CD4-positive, alpha-beta T cell (primary cell): ENCODE results near the gene ASXL2. TPM values are rescaled to one million over a fixed set of nuclear protein-coding genes. Genes with fewer than 3 reads are reported as not detected.

Source experiments
- ATAC-seq: fragments of 200-7000 bp; cut with Tn5 transposase; one replicate; pipeline ENCODE4 v1.10.0; 2022; ENCODE audit warnings: mild to moderate bottlenecking; ENCODE audit not compliant: poor library complexity
- CTCF ChIA-PET: fragments of 350-600 bp; sonication (Branson Sonifier 250); formaldehyde crosslinking; loops from one replicate; lab custom pipeline; 2021; ENCODE audit warnings: antibody characterized with exemption, inconsistent platforms; lab: Charles Lee
- POLR2A ChIA-PET: fragments of 350-600 bp; sonication (Branson Sonifier 250); formaldehyde crosslinking; loops from one replicate; lab custom pipeline; 2021; ENCODE audit warnings: antibody characterized with exemption, inconsistent platforms; lab: Charles Lee
- DNase-seq, 14 experiments: peaks; one replicate each; pipeline ENCODE4 v3.0.0-alpha.2; 2013 to 2020; ENCODE audit warnings: mixed read lengths in 2 of 14
- H3K27ac ChIP-seq, 2 donors: one replicate each; pipeline versions ENCODE4 v1.5.1 to v1.7.0; 2013; ENCODE audit warnings: low read length in 2 of 2, low read depth in 1 of 2, mild to moderate bottlenecking in 1 of 2
- H3K27me3 ChIP-seq, 2 experiments: 1 replicate in 1 of 2; 2 replicates in 1 of 2; pipeline versions ENCODE4 v1.6.1 to v1.7.0; 2013; ENCODE audit warnings: low read length in 2 of 2, control low read depth in 1 of 2, mild to moderate bottlenecking in 1 of 2, moderate library complexity in 1 of 2; ENCODE audit not compliant: insufficient read depth in 2 of 2, control insufficient read depth in 1 of 2
- H3K36me3 ChIP-seq: one replicate; pipeline ENCODE4 v1.6.1; 2013; ENCODE audit warnings: low read length, control low read depth; ENCODE audit not compliant: insufficient read depth
- H3K4me1 ChIP-seq: one replicate; pipeline ENCODE4 v1.6.1; 2013; ENCODE audit warnings: low read length, control low read depth; ENCODE audit not compliant: insufficient read depth
- H3K4me3 ChIP-seq: one replicate; pipeline ENCODE4 v1.5.1; 2013; ENCODE audit warnings: mild to moderate bottlenecking, low read length, moderate library complexity
- H3K9me3 ChIP-seq, 2 experiments: 1 replicate in 1 of 2; 2 replicates in 1 of 2; pipeline versions ENCODE4 v1.6.1 to v1.7.0; 2013; ENCODE audit warnings: low read length in 2 of 2, mild to moderate bottlenecking in 2 of 2, control low read depth in 1 of 2, moderate library complexity in 1 of 2; ENCODE audit not compliant: control insufficient read depth in 1 of 2, insufficient read depth in 1 of 2
- H3K27ac Mint-ChIP-seq: one replicate; pipeline ENCODE4 v1.8.0; 2020; ENCODE audit warnings: mixed read lengths
- H3K27me3 Mint-ChIP-seq: one replicate; pipeline ENCODE4 v1.8.0; 2021; ENCODE audit warnings: mixed read lengths
- H3K36me3 Mint-ChIP-seq: one replicate; pipeline ENCODE4 v1.8.0; 2021; ENCODE audit warnings: low read depth, mixed read lengths
- H3K4me1 Mint-ChIP-seq: one replicate; pipeline ENCODE4 v1.8.0; 2021; ENCODE audit warnings: low read depth, mixed read lengths
- H3K4me3 Mint-ChIP-seq: one replicate; pipeline ENCODE4 v1.8.0; 2020; ENCODE audit warnings: mild to moderate bottlenecking, mixed read lengths
- H3K9me3 Mint-ChIP-seq: one replicate; pipeline ENCODE4 v1.8.0; 2020; ENCODE audit warnings: mixed read lengths
- intact Hi-C, 2 experiments: fragments of 100-400 bp; cut with DNase I in 1 of 2; cut with micrococcal nuclease in 1 of 2; formaldehyde crosslinking; loops; one replicate each; pipeline versions ENCODE4 v1.15.1 to v1.9.0; 2023 to 2025; cut with DNase I, micrococcal nuclease
- total RNA-seq, 174 experiments: library from RNA in 2 of 174; stranded (reverse) in 2 of 174; gene quantifications; one replicate each; pipeline ENCODE4 v1.2.3 and lab custom pipeline; 2021 to 2026
- TF ChIP-seq, protein P1 (sequence below): fragments of 200-600 bp; IDR thresholded peaks from one replicate; pipeline ENCODE4 v1.8.0; 2022; ENCODE audit warnings: antibody characterized with exemption, mild to moderate bottlenecking

ASXL2 gene
- total RNA-seq, 2 experiments from 2014 or later: 15.1 to 17.2 TPM

DNA sequence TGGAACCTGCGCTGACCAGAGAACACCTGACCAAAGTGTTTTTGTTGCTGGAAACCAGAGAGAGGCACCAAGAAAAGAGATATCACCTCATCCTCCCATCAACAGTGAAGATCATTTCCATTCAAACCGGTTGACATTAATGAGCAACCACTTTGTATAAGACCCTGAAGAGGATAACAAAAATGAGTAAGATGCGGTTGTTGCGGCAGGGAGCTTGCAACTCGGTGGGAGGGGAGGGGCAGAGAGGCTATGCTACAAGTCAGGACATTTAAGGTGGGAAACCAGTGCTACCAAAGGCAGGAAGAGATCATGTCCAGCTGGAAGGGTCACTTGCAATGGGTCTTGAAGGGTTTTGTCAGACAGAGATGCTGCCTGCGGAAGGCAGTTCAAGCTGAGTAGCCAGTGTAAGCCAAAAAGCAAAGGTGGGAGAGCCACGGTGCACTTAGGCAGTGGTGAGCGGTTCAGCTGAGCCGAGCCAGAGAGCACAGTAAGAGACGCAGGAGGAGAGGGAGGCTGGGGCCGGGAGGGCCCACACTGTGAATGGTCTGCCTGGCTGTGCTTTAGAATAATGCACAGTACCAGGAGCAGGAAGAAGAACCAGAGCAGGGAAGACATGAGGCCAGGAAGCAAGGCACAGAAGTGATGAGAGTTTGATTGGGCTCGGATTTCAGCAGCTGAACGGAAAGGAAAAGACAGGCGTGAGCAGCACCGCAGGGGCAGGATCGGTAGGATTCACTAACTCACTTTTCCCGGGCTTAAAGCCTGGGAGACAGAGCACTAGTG is 180.5 kb downstream of the ASXL2 start:
- no peaks in the 10 kb centered on the region for H3K36me3 ChIP-seq
- Mint-ChIP-seq H3K36me3 (no peaks in the 10 kb centered on the region), H3K4me3 (no peak overlapping the region), H3K9me3 (no peaks in the 10 kb centered on the region), H3K4me1 (peaks cover 4% of the 10 kb centered on the region), H3K27ac (no peak overlapping the region), H3K27me3 (peaks cover 4% of the 10 kb centered on the region)
- H3K27me3 ChIP-seq: no peaks in the 10 kb centered on the region
- TF ChIP-seq, protein P1, sequence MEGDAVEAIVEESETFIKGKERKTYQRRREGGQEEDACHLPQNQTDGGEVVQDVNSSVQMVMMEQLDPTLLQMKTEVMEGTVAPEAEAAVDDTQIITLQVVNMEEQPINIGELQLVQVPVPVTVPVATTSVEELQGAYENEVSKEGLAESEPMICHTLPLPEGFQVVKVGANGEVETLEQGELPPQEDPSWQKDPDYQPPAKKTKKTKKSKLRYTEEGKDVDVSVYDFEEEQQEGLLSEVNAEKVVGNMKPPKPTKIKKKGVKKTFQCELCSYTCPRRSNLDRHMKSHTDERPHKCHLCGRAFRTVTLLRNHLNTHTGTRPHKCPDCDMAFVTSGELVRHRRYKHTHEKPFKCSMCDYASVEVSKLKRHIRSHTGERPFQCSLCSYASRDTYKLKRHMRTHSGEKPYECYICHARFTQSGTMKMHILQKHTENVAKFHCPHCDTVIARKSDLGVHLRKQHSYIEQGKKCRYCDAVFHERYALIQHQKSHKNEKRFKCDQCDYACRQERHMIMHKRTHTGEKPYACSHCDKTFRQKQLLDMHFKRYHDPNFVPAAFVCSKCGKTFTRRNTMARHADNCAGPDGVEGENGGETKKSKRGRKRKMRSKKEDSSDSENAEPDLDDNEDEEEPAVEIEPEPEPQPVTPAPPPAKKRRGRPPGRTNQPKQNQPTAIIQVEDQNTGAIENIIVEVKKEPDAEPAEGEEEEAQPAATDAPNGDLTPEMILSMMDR: no peak
- CTCF ChIA-PET: interaction anchor here (4.4 kb wide), 1 partner anchor 90 kb away, joined by 45 read pairs; no protein-coding TSS in a partner anchor
- no peaks in the 10 kb centered on the region for H3K9me3 ChIP-seq
- no peak for ATAC-seq
- POLR2A ChIA-PET: interaction anchor here (1.5 kb wide), 1 partner anchor 10 kb away, joined by 5 read pairs; no protein-coding TSS in a partner anchor
- H3K27ac ChIP-seq: no peak overlapping the region
- no peaks in the 10 kb centered on the region for H3K4me1 ChIP-seq
- H3K4me3 ChIP-seq: no peak overlapping the region
- DNase-seq: no peak
- intact Hi-C loops: no loop called here

DNA sequence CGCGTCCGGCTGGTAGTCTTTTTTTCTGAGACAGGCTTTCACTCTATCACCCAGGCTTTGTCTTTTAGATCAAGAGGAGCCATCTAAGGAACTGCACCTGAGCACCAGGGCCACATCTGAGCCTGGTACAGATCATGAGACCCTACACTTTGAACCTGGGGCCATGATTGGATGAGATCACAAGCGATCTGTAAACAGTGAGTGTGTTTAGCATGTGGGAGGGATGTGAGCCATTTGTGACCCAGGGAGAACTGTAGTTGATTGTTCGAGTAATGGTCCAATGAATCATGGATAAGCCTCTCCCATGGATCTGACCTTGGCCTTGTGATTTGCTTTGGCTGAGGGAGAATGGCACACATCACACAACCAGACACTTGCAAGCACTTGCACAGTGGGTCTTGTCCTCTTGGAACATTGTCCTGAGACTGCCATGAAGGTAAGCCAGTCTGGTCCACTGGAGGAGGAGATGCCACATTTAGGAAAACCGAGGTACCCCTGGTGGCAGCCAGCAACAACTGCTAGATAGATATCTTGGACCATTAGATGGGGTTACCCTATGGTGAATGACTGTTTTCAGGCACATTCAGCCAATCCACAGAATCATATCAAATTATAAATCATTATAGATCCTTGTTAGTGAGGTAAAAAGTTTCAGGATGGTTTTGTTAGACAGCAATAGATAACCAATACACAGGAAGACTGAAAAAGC is 185.4 kb downstream of the ASXL2 start:
- ATAC-seq (no peak), DNase-seq (no peak)
- Mint-ChIP-seq H3K27me3 (no peaks in the 10 kb centered on the region), H3K9me3 (no peaks in the 10 kb centered on the region), H3K36me3 (no peaks in the 10 kb centered on the region), H3K4me3 (no peak overlapping the region), H3K27ac (no peak overlapping the region), H3K4me1 (no peaks in the 10 kb centered on the region)
- POLR2A ChIA-PET: no interaction called here
- TF ChIP-seq, protein P1: no peak
- Histone ChIP-seq H3K27ac (no peak overlapping the region), H3K27me3 (no peaks in the 10 kb centered on the region), H3K36me3 (no peaks in the 10 kb centered on the region), H3K4me1 (no peaks in the 10 kb centered on the region), H3K9me3 (no peaks in the 10 kb centered on the region), H3K4me3 (no peak overlapping the region)
- intact Hi-C loops: no loop called here
- CTCF ChIA-PET: no interaction called here

DNA sequence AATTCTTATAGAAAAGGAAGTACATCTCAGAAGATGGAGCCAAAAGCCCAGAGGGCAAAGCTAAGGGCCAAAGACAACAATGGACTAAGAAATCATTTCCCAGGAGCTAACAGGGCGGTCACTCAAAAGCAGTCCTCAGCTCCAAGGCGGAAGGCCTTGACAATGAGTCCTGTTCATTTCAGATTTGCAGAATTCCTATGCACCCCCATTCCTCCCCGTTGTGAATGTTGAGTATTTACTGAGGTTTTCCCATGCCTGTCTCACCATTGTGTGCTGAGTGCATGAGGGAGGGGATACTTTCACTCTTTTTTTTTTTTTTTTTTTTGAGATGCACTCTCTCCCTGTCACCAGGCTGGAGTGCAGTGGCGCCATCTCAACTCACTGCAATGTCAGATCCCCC is 186.1 kb downstream of the ASXL2 start:
- Mint-ChIP-seq H3K4me3 (no peak overlapping the region), H3K27me3 (no peaks in the 10 kb centered on the region), H3K4me1 (no peaks in the 10 kb centered on the region), H3K36me3 (no peaks in the 10 kb centered on the region), H3K9me3 (no peaks in the 10 kb centered on the region), H3K27ac (no peak overlapping the region)
- H3K9me3 ChIP-seq: no peaks in the 10 kb centered on the region
- ATAC-seq (no peak), DNase-seq (no peak)
- H3K27me3 ChIP-seq: no peaks in the 10 kb centered on the region
- POLR2A ChIA-PET: no interaction called here
- no peaks in the 10 kb centered on the region for H3K4me1 ChIP-seq
- intact Hi-C loops: no loop called here
- H3K27ac ChIP-seq: no peak overlapping the region
- TF ChIP-seq, protein P1: no peak
- H3K4me3 ChIP-seq: no peak overlapping the region
- H3K36me3 ChIP-seq: no peaks in the 10 kb centered on the region
- CTCF ChIA-PET: no interaction called here
